ENCODE measurements around the gene ASTN1.

ASTN1 gene

GRCh38 chr1:176829261-176829660 lies 335.3 kb downstream of the ASTN1 start:
- DNase-seq (ENCODE audit: low spot score): no peak

- DNase-seq (ENCODE audit: low spot score): no peak
Measured at GRCh38 chr1:176826265-176826664, 338.2 kb downstream of the ASTN1 start.

GRCh38 chr1:176820391-176821031 lies 344.0 kb downstream of the ASTN1 start:
- no peak for DNase-seq (ENCODE audit: low spot score)

- DNase-seq (ENCODE audit: low spot score): no peak
Measured at GRCh38 chr1:176816232-176816631, 348.3 kb downstream of the ASTN1 start.

- no peak for DNase-seq (ENCODE audit: low spot score)
Measured at GRCh38 chr1:176815621-176816020, 348.9 kb downstream of the ASTN1 start.

- no peak for DNase-seq (ENCODE audit: low spot score)
Measured at GRCh38 chr1:176811511-176812288, 352.8 kb downstream of the ASTN1 start.

- DNase-seq (ENCODE audit: low spot score): no peak
Measured at GRCh38 chr1:176809292-176809691, 355.2 kb downstream of the ASTN1 start.

All from germinal center (tissue), 1 donor.